ENCODE measurements around the gene CSF2.

Gene CSF2

GRCh38 chr5:132069994-132070393 lies 3.6 kb upstream of the CSF2 start:
- no peak overlapping the region for H3K27ac ChIP-seq (replicated peaks)
- TF ChIP-seq, protein P1, sequence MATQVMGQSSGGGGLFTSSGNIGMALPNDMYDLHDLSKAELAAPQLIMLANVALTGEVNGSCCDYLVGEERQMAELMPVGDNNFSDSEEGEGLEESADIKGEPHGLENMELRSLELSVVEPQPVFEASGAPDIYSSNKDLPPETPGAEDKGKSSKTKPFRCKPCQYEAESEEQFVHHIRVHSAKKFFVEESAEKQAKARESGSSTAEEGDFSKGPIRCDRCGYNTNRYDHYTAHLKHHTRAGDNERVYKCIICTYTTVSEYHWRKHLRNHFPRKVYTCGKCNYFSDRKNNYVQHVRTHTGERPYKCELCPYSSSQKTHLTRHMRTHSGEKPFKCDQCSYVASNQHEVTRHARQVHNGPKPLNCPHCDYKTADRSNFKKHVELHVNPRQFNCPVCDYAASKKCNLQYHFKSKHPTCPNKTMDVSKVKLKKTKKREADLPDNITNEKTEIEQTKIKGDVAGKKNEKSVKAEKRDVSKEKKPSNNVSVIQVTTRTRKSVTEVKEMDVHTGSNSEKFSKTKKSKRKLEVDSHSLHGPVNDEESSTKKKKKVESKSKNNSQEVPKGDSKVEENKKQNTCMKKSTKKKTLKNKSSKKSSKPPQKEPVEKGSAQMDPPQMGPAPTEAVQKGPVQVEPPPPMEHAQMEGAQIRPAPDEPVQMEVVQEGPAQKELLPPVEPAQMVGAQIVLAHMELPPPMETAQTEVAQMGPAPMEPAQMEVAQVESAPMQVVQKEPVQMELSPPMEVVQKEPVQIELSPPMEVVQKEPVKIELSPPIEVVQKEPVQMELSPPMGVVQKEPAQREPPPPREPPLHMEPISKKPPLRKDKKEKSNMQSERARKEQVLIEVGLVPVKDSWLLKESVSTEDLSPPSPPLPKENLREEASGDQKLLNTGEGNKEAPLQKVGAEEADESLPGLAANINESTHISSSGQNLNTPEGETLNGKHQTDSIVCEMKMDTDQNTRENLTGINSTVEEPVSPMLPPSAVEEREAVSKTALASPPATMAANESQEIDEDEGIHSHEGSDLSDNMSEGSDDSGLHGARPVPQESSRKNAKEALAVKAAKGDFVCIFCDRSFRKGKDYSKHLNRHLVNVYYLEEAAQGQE (IDR thresholded peaks at IDR 0.05; ENCODE audit: insufficient replicate concordance, low read depth), result no peak
- TF ChIP-seq POLR2AphosphoS5 (IDR thresholded peaks at IDR 0.05; ENCODE audit: low read depth) (no peak), SPI1 (IDR thresholded peaks at IDR 0.05; ENCODE audit: borderline replicate concordance, low read depth) (no peak), GABPA (IDR thresholded peaks at IDR 0.05; ENCODE audit: low read depth) (no peak)
- TF ChIP-seq, protein P2, sequence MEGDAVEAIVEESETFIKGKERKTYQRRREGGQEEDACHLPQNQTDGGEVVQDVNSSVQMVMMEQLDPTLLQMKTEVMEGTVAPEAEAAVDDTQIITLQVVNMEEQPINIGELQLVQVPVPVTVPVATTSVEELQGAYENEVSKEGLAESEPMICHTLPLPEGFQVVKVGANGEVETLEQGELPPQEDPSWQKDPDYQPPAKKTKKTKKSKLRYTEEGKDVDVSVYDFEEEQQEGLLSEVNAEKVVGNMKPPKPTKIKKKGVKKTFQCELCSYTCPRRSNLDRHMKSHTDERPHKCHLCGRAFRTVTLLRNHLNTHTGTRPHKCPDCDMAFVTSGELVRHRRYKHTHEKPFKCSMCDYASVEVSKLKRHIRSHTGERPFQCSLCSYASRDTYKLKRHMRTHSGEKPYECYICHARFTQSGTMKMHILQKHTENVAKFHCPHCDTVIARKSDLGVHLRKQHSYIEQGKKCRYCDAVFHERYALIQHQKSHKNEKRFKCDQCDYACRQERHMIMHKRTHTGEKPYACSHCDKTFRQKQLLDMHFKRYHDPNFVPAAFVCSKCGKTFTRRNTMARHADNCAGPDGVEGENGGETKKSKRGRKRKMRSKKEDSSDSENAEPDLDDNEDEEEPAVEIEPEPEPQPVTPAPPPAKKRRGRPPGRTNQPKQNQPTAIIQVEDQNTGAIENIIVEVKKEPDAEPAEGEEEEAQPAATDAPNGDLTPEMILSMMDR (IDR thresholded peaks at IDR 0.05; ENCODE audit: insufficient read depth, low read length), result no peak
- no peak for DNase-seq (ENCODE audit: low read depth in 1 of 2, low spot score in 1 of 2)

DNA sequence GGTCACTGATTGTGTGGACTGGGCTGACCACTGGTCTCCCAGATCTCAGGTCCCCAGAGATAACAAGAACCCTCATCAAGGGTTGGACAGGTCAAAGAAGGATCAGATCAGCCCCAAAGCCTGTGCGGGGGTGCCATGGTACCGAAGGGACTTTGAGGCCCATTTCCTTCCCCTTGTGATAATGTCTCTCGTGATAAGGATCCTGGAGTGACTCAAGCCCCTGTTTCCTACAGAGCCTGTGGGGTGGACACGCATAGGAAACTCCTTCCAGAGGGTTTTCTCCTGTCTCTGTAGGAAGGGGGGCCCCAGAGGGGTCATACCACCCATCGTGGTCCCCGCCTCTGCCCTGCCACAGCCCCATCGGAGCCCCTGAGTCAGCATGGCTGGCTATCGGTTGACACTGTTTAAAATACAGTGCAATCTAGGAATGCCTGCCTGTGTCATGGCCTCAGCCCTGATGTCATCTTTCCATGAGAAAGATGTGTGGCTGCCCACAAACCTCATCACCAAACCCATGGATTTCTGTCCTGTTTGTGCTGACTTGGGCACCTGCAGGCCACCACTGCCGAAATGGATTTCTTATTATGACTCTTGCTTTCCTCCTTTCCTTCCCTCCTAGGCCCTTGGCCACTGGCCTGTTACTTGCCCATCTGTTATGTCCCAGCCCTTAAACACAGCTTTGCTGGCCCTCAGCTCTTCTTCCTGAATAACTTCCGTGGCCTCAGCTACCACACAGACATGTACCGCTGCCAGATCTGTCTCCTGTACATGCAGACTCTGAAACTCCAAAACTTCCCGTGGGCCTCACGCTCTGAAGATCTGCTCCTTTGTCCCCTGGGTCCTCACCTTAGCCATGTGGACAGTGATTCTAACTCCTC lies 2.9 kb upstream of the CSF2 start:
- Histone ChIP-seq H3K27me3 (ENCODE audit: insufficient read depth, poor library complexity, severe bottlenecking) (no peaks in the 10 kb centered on the region), H3K4me3 (replicated peaks; ENCODE audit: insufficient read depth, low read length) (no peak overlapping the region), H3K27ac (replicated peaks) (no peak overlapping the region)
- DNase-seq (ENCODE audit: low read depth in 1 of 2, low spot score in 1 of 2), result no peak
- TF ChIP-seq SPI1 (IDR thresholded peaks at IDR 0.05; ENCODE audit: borderline replicate concordance, low read depth), result no peak
- TF ChIP-seq GABPA (IDR thresholded peaks at IDR 0.05; ENCODE audit: low read depth), result no peak
- TF ChIP-seq, protein P2 (IDR thresholded peaks at IDR 0.05; ENCODE audit: insufficient read depth, low read length), result no peak
- TF ChIP-seq, protein P1 (IDR thresholded peaks at IDR 0.05; ENCODE audit: insufficient replicate concordance, low read depth), result no peak
- no peak for TF ChIP-seq POLR2AphosphoS5 (IDR thresholded peaks at IDR 0.05; ENCODE audit: low read depth)

More at GRCh38 chr5:132069994-132070393, 3.6 kb upstream of the CSF2 start:
- H3K27me3 ChIP-seq (ENCODE audit: insufficient read depth, poor library complexity, severe bottlenecking), result no peaks in the 10 kb centered on the region
- H3K4me3 ChIP-seq (replicated peaks; ENCODE audit: insufficient read depth, low read length), result no peak overlapping the region

DNA sequence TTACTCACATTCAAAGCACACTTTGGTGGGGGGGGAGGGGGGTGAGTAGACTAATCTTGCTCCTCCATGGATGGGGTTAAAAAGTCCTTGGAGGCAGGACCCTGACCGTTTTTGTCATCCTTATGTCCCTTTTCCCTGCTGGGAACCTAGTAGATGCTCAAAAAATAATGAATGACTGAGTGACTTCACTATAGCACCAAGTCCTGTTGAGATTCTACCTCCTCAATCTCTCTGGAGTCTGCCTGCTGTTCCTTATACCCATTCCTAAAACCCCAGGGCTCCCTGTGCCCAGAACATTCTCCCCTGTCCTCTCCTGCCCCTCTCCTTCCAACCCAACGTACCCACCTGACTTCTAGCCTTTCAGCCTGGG lies 2.3 kb upstream of the CSF2 start:
- TF ChIP-seq POLR2AphosphoS5 (IDR thresholded peaks at IDR 0.05; ENCODE audit: low read depth) (no peak), GABPA (IDR thresholded peaks at IDR 0.05; ENCODE audit: low read depth) (no peak), SPI1 (IDR thresholded peaks at IDR 0.05; ENCODE audit: borderline replicate concordance, low read depth) (no peak)
- TF ChIP-seq, protein P1 (IDR thresholded peaks at IDR 0.05; ENCODE audit: insufficient replicate concordance, low read depth), result no peak
- TF ChIP-seq, protein P2 (IDR thresholded peaks at IDR 0.05; ENCODE audit: insufficient read depth, low read length), result no peak
- H3K4me3 ChIP-seq (replicated peaks; ENCODE audit: insufficient read depth, low read length), result no peak overlapping the region
- H3K27ac ChIP-seq (replicated peaks), result no peak overlapping the region
- no peak for DNase-seq (ENCODE audit: low read depth in 1 of 2, low spot score in 1 of 2)
- no peaks in the 10 kb centered on the region for H3K27me3 ChIP-seq (ENCODE audit: insufficient read depth, poor library complexity, severe bottlenecking)

Measured in HL-60 (cell line).